Heart right ventricle (tissue), 16 donors: ENCODE measurements around the gene TAMM41. TPM values are rescaled to one million over a fixed set of nuclear protein-coding genes. Genes with fewer than 3 reads are reported as not detected.

Source experiments
- ATAC-seq, 8 donors: fragments of 200-7000 bp; cut with Tn5 transposase; one replicate each; pipeline ENCODE4 v1.9.1; 2020; ENCODE audit warnings: mild to moderate bottlenecking in 8 of 8, moderate library complexity in 8 of 8, moderate number of reproducible peaks in 1 of 8
- DNase-seq, 2 donors: peaks; one replicate each; pipeline ENCODE4 v3.0.0-alpha.2; 2020
- H3K27ac ChIP-seq, 10 donors: fragments of 200-600 bp; sonication (generic) in 2 of 10; one replicate each; pipeline versions ENCODE4 v1.5.0 to v1.8.0; 2020 to 2022; ENCODE audit warnings: mild to moderate bottlenecking in 3 of 10
- H3K27me3 ChIP-seq, 7 donors: fragments of 200-600 bp; one replicate each; pipeline ENCODE4 v1.8.0; 2021 to 2022; ENCODE audit warnings: mild to moderate bottlenecking in 2 of 7
- H3K36me3 ChIP-seq, 9 donors: fragments of 200-600 bp; sonication (generic) in 1 of 9; one replicate each; pipeline versions ENCODE4 v1.5.0 to v1.8.0; 2020 to 2022; ENCODE audit warnings: mild to moderate bottlenecking in 2 of 9
- H3K4me1 ChIP-seq, 9 donors: fragments of 200-600 bp; sonication (generic) in 1 of 9; one replicate each; pipeline versions ENCODE4 v1.5.0 to v1.8.0; 2020 to 2022; ENCODE audit warnings: mild to moderate bottlenecking in 4 of 9
- H3K4me3 ChIP-seq, 10 donors: fragments of 200-600 bp; sonication (generic) in 2 of 10; one replicate each; pipeline versions ENCODE4 v1.5.0 to v1.8.0; 2020 to 2022; ENCODE audit warnings: mild to moderate bottlenecking in 7 of 10, moderate library complexity in 2 of 10
- H3K9me3 ChIP-seq, 11 donors: fragments of 200-600 bp in 10 of 11; sonication (generic) in 2 of 11; one replicate each; pipeline versions ENCODE4 v1.5.0 to v1.8.0; 2013 to 2022; ENCODE audit warnings: mild to moderate bottlenecking in 2 of 11, control low read depth in 1 of 11, moderate library complexity in 1 of 11
- WGBS, 2 donors: extraction: QIAGEN DNeasy Blood & Tissue Kit; methylation state at CpG; one replicate each; pipeline ENCODE4 v1.1.7; 2013; ENCODE audit warnings: inconsistent platforms in 1 of 2; 5-methylcytosine and 5-hydroxymethylcytosine counted together
- intact Hi-C, 10 donors: fragments of 100-400 bp; cut with DNase I; formaldehyde crosslinking; loops; one replicate each; pipeline versions ENCODE4 v1.11.1 to v1.14.2; 2022
- polyA plus RNA-seq, 2 donors: library from polyadenylated mRNA; stranded (reverse); fragments of 200-250 nt; gene quantifications; one replicate each; pipeline ENCODE4 v1.2.3, GENCODE V29; 2013
- total RNA-seq, 10 donors: library from RNA; stranded (reverse); fragmentation: NEBNext Ultra II Directional in 3 of 10; extraction: Animal tissue kit (Norgen Biotek cat#: 25700) in 3 of 10; gene quantifications; one replicate each; pipeline versions ENCODE4 v1.2.1 to v1.2.4, GENCODE V29; 2021 to 2023
- TF ChIP-seq, protein P1 (sequence below), 9 donors: fragments of 200-600 bp; sonication (generic) in 2 of 9; IDR thresholded peaks; one replicate each; pipeline versions ENCODE4 v1.5.0 to v1.8.0; 2021 to 2022; ENCODE audit warnings: antibody characterized with exemption in 9 of 9, mild to moderate bottlenecking in 5 of 9, moderate library complexity in 1 of 9
- donor health status: Arrhythmogenic right ventricular cardiomyopathy.
- donor health status: ischemic (EF 13 %, LVEDD 7.1; RV severe dilation, severe dysfunction).
- donor health status: healthy with polysubstance abuse.
- donor health status: DM: no; HTN: yes; CAD: no.
- donor health status: DM: no; HTN: no; CAD: no.
- donor health status: ischemic (EF 25% LVEDD 6.9; RV normal size, moderate dysfunction).
- donor health status: ischemic (EF 25% LVEDD 5.7; RV mildly dilated, moderate dysfunction).
- donor health status: healthy.
- donor health status: DM: yes; HTN: yes; CAD: no.
- donor health status: Ischemic cardiomyopathy.
- donor health status: ischemic (EF 35%, LVEDD 5.7; RV mildly dilated, moderate dysfunction).
- donor health status: nonischemic (EF 11% LVEDD 7.7; RV severe dilation, severe dysfunction).
- donor health status: DM: yes; HTN: yes; CAD: no.
- donor health status: PGD.
- donor health status: ischemic (EF 29% LVEDD 5.4; RV normal size, mild dysfunction).
- donor health status: nonischemic (EF 23%, LVEDD 6.1; RV moderate dilation, normal function).

The TAMM41 gene
- total and polyA plus RNA-seq, 12 donors, result 8.1 to 13.0 (median 10.2) TPM

DNA sequence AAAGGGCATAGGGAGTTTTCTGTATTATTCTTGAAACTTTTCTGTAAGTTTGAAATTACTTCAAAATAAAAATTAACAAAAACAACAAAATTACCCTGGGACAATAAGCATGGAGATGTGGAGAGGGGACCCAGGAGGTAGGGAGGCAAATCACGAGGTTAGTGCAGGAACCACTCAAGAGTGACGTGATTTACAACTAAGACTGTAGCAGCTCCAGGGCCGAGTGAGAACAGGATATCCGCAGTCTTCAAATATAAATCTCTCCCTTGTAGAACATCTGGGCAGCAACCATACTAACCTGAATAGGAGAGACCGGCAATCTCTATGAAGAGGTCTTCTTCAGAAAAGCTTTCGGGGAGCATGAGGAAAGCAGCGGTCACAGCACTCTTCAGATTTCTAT lies 17.3 kb downstream of the TAMM41 start:
- TF ChIP-seq, protein P1, sequence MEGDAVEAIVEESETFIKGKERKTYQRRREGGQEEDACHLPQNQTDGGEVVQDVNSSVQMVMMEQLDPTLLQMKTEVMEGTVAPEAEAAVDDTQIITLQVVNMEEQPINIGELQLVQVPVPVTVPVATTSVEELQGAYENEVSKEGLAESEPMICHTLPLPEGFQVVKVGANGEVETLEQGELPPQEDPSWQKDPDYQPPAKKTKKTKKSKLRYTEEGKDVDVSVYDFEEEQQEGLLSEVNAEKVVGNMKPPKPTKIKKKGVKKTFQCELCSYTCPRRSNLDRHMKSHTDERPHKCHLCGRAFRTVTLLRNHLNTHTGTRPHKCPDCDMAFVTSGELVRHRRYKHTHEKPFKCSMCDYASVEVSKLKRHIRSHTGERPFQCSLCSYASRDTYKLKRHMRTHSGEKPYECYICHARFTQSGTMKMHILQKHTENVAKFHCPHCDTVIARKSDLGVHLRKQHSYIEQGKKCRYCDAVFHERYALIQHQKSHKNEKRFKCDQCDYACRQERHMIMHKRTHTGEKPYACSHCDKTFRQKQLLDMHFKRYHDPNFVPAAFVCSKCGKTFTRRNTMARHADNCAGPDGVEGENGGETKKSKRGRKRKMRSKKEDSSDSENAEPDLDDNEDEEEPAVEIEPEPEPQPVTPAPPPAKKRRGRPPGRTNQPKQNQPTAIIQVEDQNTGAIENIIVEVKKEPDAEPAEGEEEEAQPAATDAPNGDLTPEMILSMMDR (IDR thresholded peaks at IDR 0.05), result no peak
- no peak overlapping the region for H3K4me3 ChIP-seq
- no peak overlapping the region for H3K27ac ChIP-seq
- peaks cover 0 to 100% (median 39%) of the 10 kb centered on the region in 9 donors for H3K36me3 ChIP-seq
- intact Hi-C loops, result no loop called here
- H3K27me3 ChIP-seq, result no peaks in the 10 kb centered on the region
- 93 to 94% methylated on average over 7 of the region's 7 CpGs for WGBS, 2 donors
- no peaks in the 10 kb centered on the region for H3K9me3 ChIP-seq
- no peak for DNase-seq
- no peak for ATAC-seq
- H3K4me1 ChIP-seq, result peaks cover 0 to 13% (median 0%) of the 10 kb centered on the region in 9 donors

GRCh38 chr3:11826628-11827265 lies 19.9 kb downstream of the TAMM41 start:
- Histone ChIP-seq H3K27me3 (no peaks in the 10 kb centered on the region), H3K9me3 (no peaks in the 10 kb centered on the region), H3K36me3 (peaks cover 0 to 100% (median 44%) of the 10 kb centered on the region in 9 donors), H3K4me1 (no peaks in the 10 kb centered on the region), H3K27ac (no peak overlapping the region), H3K4me3 (no peak overlapping the region)
- no peak for DNase-seq
- 81 to 94% methylated on average over 1 of the region's 1 CpG for WGBS, 2 donors
- TF ChIP-seq, protein P1 (IDR thresholded peaks at IDR 0.05), result no peak
- ATAC-seq, result no peak
- intact Hi-C loops, result no loop called here

- TF ChIP-seq, protein P1 (IDR thresholded peaks at IDR 0.05), result no peak
- Histone ChIP-seq H3K4me1 (no peaks in the 10 kb centered on the region), H3K36me3 (peaks cover 0 to 100% (median 53%) of the 10 kb centered on the region in 9 donors), H3K27ac (no peak overlapping the region), H3K4me3 (no peak overlapping the region), H3K9me3 (no peaks in the 10 kb centered on the region), H3K27me3 (no peaks in the 10 kb centered on the region)
- no peak for DNase-seq
- no peak for ATAC-seq
- intact Hi-C loops, result no loop called here
- 91 to 93% methylated on average over 5 of the region's 5 CpGs for WGBS, 2 donors
Observed at GRCh38 chr3:11825301-11825700, 21.4 kb downstream of the TAMM41 start.

GRCh38 chr3:11820531-11821041 lies 26.1 kb downstream of the TAMM41 start:
- Histone ChIP-seq H3K4me1 (peaks cover 0 to 4% (median 0%) of the 10 kb centered on the region in 9 donors), H3K27me3 (no peaks in the 10 kb centered on the region), H3K27ac (no peak overlapping the region), H3K9me3 (no peaks in the 10 kb centered on the region), H3K36me3 (peaks cover 0 to 99% (median 37%) of the 10 kb centered on the region in 9 donors), H3K4me3 (no peak overlapping the region)
- 75% methylated on average over 3 of the region's 3 CpGs for WGBS, 2 donors
- DNase-seq, result no peak
- ATAC-seq, result no peak
- TF ChIP-seq, protein P1 (IDR thresholded peaks at IDR 0.05), result no peak
- intact Hi-C loops, result no loop called here
